Immature natural killer cell (primary cell): ENCODE results near the gene DLGAP1. TPM values are rescaled to one million over a fixed set of nuclear protein-coding genes. Genes with fewer than 3 reads are reported as not detected.

Experiments
- DNase-seq, 3 donors: peaks; one replicate each; pipeline ENCODE4 v3.0.0; 2022; ENCODE audit warnings: mixed read lengths in 1 of 3
- H3K27ac Mint-ChIP-seq, 6 donors: one replicate each; pipeline ENCODE4 v1.8.0; 2020; ENCODE audit warnings: mixed read lengths in 6 of 6, mild to moderate bottlenecking in 5 of 6, inconsistent platforms in 4 of 6, moderate library complexity in 3 of 6
- H3K27me3 Mint-ChIP-seq, 3 donors: one replicate each; pipeline ENCODE4 v1.8.0; 2020 to 2021; ENCODE audit warnings: low read depth in 3 of 3, mild to moderate bottlenecking in 3 of 3, mixed read lengths in 3 of 3, moderate library complexity in 3 of 3, inconsistent platforms in 1 of 3
- H3K36me3 Mint-ChIP-seq, 3 donors: one replicate each; pipeline ENCODE4 v1.8.0; 2020; ENCODE audit warnings: mixed read lengths in 3 of 3, inconsistent platforms in 2 of 3, mild to moderate bottlenecking in 2 of 3
- H3K4me1 Mint-ChIP-seq, 2 donors: one replicate each; pipeline ENCODE4 v1.8.0; 2020; ENCODE audit warnings: inconsistent platforms in 2 of 2, mild to moderate bottlenecking in 2 of 2, mixed read lengths in 2 of 2, moderate library complexity in 1 of 2
- H3K4me3 Mint-ChIP-seq, 5 donors: one replicate each; pipeline ENCODE4 v1.8.0; 2020; ENCODE audit warnings: mild to moderate bottlenecking in 5 of 5, mixed read lengths in 5 of 5, inconsistent platforms in 3 of 5, moderate library complexity in 3 of 5
- H3K9me3 Mint-ChIP-seq, 6 donors: one replicate each; pipeline ENCODE4 v1.8.0; 2020; ENCODE audit warnings: mild to moderate bottlenecking in 6 of 6, mixed read lengths in 6 of 6, inconsistent platforms in 4 of 6, moderate library complexity in 3 of 6
- polyA plus RNA-seq, 3 donors: library from polyadenylated mRNA; unstranded; fragments of 300-500 nt; fragmentation: Illumina TruSeq; gene quantifications; one replicate each; pipeline ENCODE4 v1.2.3, GENCODE V29; 2021

Gene DLGAP1
- polyA plus RNA-seq, 3 donors from 2014 or later = not detected

DNA sequence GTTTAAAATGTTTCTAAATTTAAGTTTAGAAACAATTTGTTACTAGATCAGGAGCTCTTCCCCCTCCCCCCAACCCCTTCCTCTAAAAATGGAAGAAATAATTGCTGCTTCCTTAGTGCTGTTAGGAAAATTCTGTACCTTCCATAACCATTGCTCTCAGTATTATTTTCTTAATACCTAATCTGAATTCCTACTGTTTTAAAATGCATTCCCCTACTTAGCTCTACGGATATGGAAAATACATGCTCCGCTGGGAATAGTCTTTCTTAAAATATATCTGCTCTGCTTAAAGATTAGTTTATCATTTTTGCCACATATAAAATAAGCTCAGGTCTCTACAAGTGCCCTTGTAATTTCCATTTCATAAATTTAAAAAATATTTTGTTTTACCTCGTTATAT is 789.9 kb downstream of the DLGAP1 start:
- no peak overlapping the region for H3K27ac Mint-ChIP-seq

DNA sequence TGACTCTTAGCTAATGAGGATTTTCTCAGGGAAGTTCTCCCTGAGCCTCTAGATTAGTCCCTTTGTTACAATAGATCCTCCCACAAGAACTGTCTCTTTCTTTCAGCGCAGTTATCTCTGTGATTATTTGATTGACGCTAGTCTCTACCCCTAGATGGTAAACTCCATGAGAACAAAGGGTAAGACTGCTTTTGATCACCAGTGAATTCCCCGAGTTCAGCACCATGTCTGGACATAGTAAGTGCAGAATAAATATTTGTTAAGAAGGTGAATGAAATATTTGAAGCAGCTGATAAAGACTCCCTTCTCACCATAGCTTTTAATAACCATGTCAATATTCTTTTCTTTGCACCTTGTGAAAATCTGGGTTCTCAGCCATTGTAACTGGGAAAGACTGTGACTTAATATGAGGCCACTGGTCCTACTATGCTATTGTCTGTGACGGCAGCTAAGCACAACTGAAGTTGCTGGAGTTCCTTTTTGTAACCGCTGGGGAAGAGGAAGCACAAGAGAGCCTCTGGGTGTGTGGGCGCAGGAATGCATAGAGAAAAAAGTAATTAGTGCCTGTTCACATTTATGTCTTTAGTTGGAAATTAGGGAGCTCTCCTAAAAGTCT is 790.4 kb downstream of the DLGAP1 start:
- Mint-ChIP-seq H3K4me3 (no peak overlapping the region), H3K27me3 (peaks cover 0 to 6% (median 0%) of the 10 kb centered on the region in 3 donors), H3K36me3 (no peaks in the 10 kb centered on the region), H3K27ac (no peak overlapping the region), H3K4me1 (peaks cover 4 to 9% of the 10 kb centered on the region in 2 donors), H3K9me3 (no peaks in the 10 kb centered on the region)
- DNase-seq = no peak

More for the DNA sequence above, 789.9 kb downstream of the DLGAP1 start:
- Mint-ChIP-seq H3K36me3 (no peaks in the 10 kb centered on the region), H3K9me3 (no peaks in the 10 kb centered on the region), H3K27me3 (peaks cover 0 to 4% (median 0%) of the 10 kb centered on the region in 3 donors), H3K4me1 (peaks cover 4 to 9% of the 10 kb centered on the region in 2 donors), H3K4me3 (no peak overlapping the region)
- no peak for DNase-seq

GRCh38 chr18:3663870-3664512 is 791.1 kb downstream of the DLGAP1 start:
- H3K4me3 Mint-ChIP-seq = no peak overlapping the region
- no peaks in the 10 kb centered on the region for H3K9me3 Mint-ChIP-seq
- peaks cover 4 to 9% of the 10 kb centered on the region in 2 donors for H3K4me1 Mint-ChIP-seq
- H3K36me3 Mint-ChIP-seq = no peaks in the 10 kb centered on the region
- no peak overlapping the region for H3K27ac Mint-ChIP-seq
- peaks cover 0 to 6% (median 0%) of the 10 kb centered on the region in 3 donors for H3K27me3 Mint-ChIP-seq
- no peak for DNase-seq

DNA sequence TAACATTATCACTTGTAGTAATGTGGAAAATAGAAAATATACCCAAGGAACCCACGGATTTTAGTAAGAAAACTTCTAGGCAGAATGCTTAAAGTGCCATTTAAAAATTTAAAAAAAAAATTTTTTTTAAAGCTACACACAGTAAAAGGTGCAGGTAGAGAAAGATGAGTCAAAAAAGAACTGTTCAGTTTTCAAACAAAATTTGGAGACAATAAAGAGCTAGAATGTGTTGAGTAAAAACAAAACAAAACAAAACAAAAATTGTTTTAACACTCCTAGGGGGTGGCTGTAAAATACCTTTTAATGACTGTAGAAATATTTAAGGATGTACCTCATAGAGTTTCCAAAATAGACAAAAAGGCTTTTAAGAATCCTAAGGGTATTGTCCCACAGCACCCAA is 793.1 kb downstream of the DLGAP1 start:
- H3K9me3 Mint-ChIP-seq = no peaks in the 10 kb centered on the region
- DNase-seq = no peak
- H3K27me3 Mint-ChIP-seq = peaks cover 0 to 6% (median 0%) of the 10 kb centered on the region in 3 donors
- H3K4me1 Mint-ChIP-seq = peaks cover 4 to 9% of the 10 kb centered on the region in 2 donors
- no peak overlapping the region for H3K27ac Mint-ChIP-seq
- H3K4me3 Mint-ChIP-seq = no peak overlapping the region
- no peaks in the 10 kb centered on the region for H3K36me3 Mint-ChIP-seq

- peaks cover 0 to 6% (median 0%) of the 10 kb centered on the region in 3 donors for H3K27me3 Mint-ChIP-seq
- no peak for DNase-seq
These were observed 794.2 kb downstream of the DLGAP1 start for GRCh38 chr18:3660739-3661515.

GRCh38 chr18:3658529-3658928 is 796.6 kb downstream of the DLGAP1 start:
- H3K36me3 Mint-ChIP-seq = no peaks in the 10 kb centered on the region
- H3K9me3 Mint-ChIP-seq = no peaks in the 10 kb centered on the region
- DNase-seq = no peak
- peaks cover 1 to 9% of the 10 kb centered on the region in 2 donors for H3K4me1 Mint-ChIP-seq
- peaks cover 0 to 6% (median 4%) of the 10 kb centered on the region in 3 donors for H3K27me3 Mint-ChIP-seq
- H3K27ac Mint-ChIP-seq = no peak overlapping the region
- H3K4me3 Mint-ChIP-seq = no peak overlapping the region

More at GRCh38 chr18:3660739-3661515, 794.2 kb downstream of the DLGAP1 start:
- Mint-ChIP-seq H3K9me3 (no peaks in the 10 kb centered on the region), H3K27ac (no peak overlapping the region), H3K4me3 (no peak overlapping the region), H3K36me3 (no peaks in the 10 kb centered on the region), H3K4me1 (peaks cover 4 to 9% of the 10 kb centered on the region in 2 donors)

DNA sequence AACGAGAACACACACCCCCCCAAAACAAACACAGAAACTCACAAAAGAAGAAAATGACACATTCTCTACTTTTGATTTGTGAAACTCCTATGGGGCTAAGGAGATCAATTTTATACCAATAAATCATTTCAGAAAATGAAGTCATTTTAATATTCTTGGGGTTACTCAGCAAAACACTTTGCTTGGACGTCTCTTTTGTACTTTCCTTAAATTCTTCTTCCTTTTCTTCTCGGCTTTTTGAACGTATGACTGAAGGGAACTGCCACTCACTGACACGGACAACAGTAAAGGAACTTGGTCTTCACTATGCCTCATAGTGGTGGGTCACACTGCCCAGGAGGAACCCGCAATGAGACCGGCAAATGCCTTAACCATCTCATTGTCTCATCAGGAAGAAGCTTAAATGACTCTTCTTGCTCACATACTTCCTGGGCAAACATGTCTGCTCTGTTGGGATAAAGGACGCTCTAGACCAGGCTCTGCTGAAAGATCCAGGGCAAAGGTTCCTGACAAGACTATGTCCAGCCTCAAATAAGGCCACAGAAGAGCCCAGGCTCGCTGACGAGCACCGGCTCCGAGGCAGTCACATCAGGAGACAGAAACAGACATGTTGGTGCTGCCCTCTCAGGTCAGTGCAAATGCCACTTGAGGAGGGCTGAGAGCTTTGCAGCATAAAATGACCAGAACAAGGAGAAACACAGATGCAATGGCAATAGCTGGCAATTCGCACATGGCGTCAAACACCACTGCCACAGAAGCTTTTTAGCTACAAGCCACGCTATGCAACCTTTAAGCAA is 799.7 kb downstream of the DLGAP1 start:
- Mint-ChIP-seq H3K27me3 (peaks cover 0 to 6% (median 4%) of the 10 kb centered on the region in 3 donors), H3K4me3 (no peak overlapping the region), H3K9me3 (no peaks in the 10 kb centered on the region), H3K27ac (no peak overlapping the region), H3K4me1 (no peaks in the 10 kb centered on the region), H3K36me3 (no peaks in the 10 kb centered on the region)
- DNase-seq = no peak

DNA sequence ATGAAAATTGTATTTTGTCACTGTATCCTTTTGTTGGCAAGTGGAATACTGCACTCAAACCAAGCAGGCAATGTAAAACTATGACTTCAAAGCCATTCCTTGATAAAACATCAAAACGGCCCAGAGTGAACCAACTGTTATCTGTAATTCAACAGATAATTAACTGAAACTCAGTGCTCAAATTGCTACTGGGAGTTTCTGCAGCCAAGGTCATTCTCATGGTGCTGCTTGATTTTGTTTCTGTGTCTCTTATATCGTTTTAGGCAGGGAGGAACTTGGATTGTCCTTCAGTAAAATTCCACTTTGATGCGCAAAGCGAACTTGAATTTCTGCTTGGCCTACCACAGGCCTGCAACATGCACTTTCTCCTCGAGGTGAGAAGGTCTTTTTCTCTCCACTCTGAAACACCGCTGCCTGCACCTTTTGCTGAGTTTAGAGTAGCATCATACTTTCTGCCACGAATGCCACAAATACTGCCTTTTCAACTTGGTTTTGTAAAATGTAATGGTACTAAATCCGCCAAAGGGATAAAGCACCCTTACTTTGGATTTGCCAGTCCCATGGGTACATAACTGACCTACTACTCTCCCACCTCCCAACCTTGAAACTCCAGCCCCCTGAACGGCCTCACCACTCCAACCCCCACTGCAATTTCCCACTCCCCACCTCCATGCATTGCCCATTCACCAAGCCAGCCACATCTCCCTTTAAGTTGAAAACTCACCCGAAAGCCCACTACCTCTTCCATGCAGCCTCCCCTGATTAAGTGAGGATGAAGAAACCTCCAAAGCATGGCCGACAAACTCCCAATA is 800.5 kb downstream of the DLGAP1 start:
- H3K27ac Mint-ChIP-seq = no peak overlapping the region

GRCh38 chr18:3653851-3654441 is 801.2 kb downstream of the DLGAP1 start:
- Mint-ChIP-seq H3K36me3 (no peaks in the 10 kb centered on the region), H3K27ac (no peak overlapping the region)

More for the DNA sequence above, 800.5 kb downstream of the DLGAP1 start:
- Mint-ChIP-seq H3K36me3 (no peaks in the 10 kb centered on the region), H3K4me3 (no peak overlapping the region), H3K9me3 (no peaks in the 10 kb centered on the region), H3K4me1 (no peaks in the 10 kb centered on the region), H3K27me3 (peaks cover 0 to 6% (median 3%) of the 10 kb centered on the region in 3 donors)
- no peak for DNase-seq

GRCh38 chr18:3653263-3653850 is 801.8 kb downstream of the DLGAP1 start:
- H3K4me1 Mint-ChIP-seq = no peaks in the 10 kb centered on the region
- H3K27ac Mint-ChIP-seq = no peak overlapping the region
- no peak for DNase-seq
- no peaks in the 10 kb centered on the region for H3K9me3 Mint-ChIP-seq
- H3K4me3 Mint-ChIP-seq = no peak overlapping the region
- peaks cover 0 to 6% (median 6%) of the 10 kb centered on the region in 3 donors for H3K27me3 Mint-ChIP-seq
- H3K36me3 Mint-ChIP-seq = no peaks in the 10 kb centered on the region

More at GRCh38 chr18:3653851-3654441, 801.2 kb downstream of the DLGAP1 start:
- Mint-ChIP-seq H3K4me3 (no peak overlapping the region), H3K27me3 (peaks cover 0 to 6% (median 6%) of the 10 kb centered on the region in 3 donors), H3K4me1 (no peaks in the 10 kb centered on the region), H3K9me3 (no peaks in the 10 kb centered on the region)
- no peak for DNase-seq

DNA sequence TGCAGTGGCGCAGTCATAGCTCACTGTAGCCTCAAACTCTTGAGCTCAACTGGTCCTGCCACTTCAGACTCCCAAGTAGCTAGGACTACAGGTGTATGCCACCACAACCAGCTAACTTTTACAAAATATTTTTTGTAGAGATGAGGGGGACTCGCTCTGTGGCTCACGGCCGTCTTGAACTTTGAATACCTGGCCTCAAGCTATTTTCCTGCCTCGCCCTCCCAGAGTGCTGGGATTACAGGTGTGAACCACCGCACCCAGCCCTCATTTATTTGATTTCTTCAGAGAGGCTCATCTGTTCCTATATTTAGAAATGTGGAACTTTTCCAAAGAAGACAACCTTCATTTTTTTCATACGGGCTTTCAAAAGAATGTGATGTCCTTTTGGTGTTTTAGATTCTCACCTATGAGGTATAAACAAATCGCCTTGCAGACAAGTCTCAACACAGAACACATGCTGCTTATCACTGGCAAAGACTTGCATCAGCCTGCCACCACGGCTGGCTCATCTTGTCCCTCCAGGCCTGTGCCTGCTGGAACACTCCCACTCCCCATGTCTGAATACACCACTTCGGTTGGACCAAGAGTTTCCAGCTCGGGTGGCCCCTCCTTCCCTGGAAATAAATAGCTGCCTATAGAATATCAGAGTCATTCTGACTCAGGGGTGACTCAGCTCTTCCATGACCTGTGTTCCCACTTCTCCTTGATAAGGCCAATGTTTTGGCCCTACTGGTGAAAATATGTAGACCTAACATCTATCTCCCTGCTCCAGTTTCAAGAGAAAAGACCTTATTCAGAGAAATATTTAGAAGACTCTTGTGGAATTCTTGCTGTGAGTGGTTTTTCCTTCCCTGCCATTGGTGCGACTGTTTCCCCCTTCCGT is 802.5 kb downstream of the DLGAP1 start:
- no peaks in the 10 kb centered on the region for H3K36me3 Mint-ChIP-seq
- H3K27me3 Mint-ChIP-seq = peaks cover 2 to 7% (median 6%) of the 10 kb centered on the region in 3 donors
- no peak overlapping the region for H3K27ac Mint-ChIP-seq
- no peaks in the 10 kb centered on the region for H3K9me3 Mint-ChIP-seq
- no peak overlapping the region for H3K4me3 Mint-ChIP-seq
- no peaks in the 10 kb centered on the region for H3K4me1 Mint-ChIP-seq
- no peak for DNase-seq
